ENCODE measurements around the gene CLDN9.
A peak's percentile ranks its signal among the peaks of the same experiment; 100 is the strongest.

The CLDN9 gene

DNA sequence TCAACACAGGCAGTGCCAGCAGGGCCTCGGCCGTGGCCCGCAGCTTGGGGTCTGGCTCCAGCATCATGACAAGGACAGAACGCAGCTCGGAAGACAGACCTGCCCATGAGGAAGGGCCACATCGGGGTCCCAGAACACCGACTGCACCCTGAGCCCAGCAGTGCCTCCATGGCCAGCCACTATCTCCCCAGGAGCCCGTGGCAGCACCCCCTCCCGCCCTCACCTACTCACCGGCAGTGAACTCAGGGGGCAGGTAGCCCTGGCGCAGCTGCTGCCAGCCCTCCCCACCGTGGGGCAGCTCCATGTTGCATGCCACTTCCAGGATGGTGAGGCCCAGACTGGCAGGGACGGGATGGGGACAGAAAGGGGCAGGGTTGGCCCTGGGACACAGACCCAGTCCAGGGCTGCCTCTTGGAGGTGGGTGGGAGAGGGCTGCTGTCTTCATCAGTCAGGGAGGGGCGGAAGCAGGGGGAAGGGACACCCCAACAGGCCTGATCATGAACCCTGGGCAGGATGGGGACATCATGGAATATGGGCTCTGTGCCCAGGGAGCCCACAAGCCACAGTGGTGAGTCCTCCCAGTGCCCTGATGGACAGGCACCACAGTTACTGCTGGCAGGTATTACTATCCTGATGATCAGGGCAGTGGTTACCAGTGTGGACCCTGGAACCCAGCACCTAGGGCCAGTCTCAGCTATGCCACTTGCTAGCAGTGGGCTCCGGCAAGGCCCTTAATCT, 38.2 kb upstream of the CLDN9 start:
- no peak for DNase-seq (ENCODE audit: low read depth)

DNA sequence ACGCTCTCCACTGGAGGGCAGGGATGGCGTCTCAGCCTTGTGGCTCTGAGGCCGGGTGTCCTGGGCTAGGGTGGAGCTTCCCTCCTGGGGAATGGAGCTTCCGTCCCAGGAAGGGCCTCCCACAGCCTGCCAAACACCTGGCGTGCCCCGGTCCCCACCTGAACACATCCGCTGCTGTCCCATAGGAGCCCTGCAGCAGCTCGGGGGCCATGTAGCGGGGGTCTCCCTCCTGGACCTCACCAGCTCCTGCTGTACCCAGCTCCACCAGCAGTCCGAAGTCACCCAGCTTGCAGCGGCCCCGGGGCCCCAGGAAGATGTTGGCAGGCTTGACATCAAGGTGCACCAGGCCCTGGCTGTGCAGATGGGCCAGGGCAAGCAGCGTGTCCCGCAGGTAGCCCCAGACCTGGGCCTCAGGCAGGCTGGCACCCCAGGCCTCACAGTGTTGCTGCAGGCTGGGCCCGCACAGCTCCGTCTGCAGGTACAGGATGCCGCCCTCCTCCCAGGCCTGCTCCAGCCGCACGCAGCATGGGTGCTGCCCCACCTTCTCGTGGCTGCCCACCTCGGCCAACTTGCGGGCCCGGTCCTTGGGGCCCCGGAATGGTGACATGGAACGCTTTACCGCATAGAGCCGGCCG, 37.4 kb upstream of the CLDN9 start:
- DNase-seq (ENCODE audit: low read depth): no peak

DNA sequence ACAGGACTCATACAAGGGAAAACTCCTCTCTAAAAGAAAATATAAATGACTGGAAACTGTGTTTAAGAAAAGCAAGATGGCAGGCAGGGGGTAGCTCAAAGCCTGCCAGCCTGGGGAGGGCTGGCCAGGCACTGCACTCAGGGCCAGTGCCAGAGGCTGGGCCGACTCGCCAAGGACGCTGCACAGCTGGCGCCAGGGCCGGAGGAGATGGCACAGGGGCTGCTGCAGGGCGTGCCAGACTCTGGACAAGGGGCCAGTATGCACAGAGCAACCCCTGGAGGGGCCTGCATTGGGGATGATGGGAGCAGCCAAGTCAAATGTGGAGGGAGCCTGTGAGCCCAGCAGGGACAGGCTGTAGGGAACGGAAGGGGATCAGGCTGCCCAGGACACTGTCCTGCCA, 36.5 kb upstream of the CLDN9 start:
- DNase-seq (ENCODE audit: low read depth): no peak

DNA sequence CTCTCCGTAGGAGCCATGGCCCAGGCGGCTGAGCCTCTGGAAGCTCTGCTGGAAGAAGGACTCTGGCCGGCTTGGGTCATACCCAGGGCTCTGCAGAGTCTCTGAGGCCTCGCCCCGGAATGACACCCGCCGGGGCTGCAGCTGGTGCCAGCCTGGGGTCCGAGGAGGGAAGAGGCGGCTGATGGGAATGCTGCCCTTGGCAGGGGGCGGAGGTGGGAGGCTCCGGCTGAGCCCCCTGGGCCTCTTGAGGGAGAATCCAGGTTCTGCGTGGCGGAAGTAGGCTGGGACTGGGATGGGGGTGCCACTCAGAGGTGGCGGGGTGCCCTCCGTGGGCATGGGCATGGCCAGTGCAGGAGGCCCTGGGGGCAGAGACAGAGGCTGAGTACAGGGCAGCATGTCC, 36.0 kb upstream of the CLDN9 start:
- DNase-seq (ENCODE audit: low read depth): no peak

DNA sequence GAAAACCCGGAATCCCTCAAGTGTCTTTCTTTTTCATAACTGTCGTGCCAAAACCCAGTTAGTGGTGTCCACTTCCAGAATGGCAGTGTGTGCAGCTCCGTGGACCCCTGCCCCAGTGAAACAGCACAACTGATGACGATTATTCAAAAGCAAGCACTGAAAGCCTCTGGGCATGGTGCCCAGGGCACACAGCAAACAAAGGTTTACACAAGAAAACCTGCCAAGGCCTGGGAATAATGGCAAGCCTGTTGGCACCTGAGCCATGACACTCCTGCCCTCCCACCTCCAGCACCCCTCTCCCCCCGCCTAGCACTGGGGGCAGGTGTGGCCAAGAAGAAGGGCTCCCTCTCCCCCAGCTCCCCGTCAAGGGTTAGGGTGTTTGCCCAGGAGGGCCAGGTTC, 35.3 kb upstream of the CLDN9 start:
- no peak for DNase-seq (ENCODE audit: low read depth)

DNA sequence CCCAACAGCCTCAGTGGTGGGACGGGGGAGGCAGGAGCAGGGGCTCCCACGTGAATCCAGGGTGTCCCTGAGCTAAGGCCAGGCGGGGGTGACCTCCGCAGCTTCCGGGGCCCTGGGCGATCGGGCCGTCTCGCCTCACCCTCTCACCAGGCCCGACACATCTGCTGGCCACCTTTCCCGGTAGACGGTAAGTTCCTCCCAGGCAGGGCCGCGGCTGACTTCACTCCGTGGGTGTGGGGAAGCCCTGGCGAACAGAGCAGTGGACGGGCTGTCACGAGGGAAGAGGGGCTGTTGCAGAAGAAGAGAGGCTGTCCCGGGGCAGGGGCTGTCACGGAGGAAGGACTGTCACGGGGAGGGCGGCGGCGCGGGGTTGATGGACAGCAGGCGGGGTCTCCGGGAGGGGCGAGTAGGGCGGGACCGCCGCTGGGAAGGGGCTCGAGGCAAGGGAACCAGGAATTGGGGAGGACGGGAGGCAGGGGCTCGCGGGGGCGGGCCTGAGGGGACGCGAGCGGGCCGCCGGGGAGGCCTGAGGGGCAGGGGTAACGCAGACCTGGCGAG, 33.0 kb upstream of the CLDN9 start:
- no peak for DNase-seq (ENCODE audit: low read depth)

DNA sequence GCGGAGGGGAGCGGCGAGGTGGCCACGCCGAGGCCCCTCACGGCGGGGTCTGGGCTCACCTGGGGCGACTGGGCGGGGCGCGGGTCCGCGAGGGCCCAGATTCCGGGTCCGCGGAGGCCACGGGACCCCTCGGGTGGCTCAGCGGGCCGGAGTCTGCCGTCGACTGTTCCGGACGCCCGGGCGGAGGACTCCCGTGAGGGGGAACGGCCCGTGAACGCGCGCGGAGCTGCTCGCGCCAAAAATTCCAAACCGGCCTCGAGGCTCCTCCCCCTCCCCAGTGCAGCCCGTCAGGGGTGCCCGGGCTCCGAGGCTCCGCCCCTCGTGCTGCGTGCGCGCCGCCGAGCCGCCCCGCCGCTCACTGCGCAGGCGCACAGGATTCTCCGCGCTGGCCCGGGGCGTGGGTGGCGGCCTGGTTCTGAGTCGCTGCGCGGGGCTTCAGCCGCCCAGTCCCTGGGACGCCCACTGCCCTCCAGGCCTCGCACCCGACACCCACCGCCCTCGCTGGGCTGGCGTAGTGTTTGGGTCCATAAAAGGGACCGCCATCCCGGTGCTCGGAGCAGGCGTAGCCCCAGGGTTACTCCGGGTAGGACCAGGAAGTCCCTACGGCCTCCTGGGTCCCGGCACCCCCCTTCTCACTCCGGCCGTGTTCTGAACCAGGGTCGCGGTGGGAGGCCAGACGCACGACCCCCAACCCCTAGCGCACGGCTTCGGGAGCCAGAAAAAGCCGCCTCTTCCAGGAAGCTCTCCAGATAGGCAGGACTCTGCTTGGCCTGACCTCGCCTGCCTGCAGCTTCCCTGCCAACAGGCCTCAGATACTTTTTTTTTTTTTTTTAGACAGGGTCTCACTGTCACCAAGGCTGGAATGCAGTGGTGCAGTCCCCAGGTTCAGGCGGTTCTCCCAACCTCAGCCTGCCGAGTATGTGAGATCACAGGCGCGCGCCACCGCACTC, 32.2 kb upstream of the CLDN9 start, which contains the start of gene PKMYT1:
PKMYT1 (minus strand) TSS at position 220 of the 950 bp plus-strand sequence. CDS start 789 bp downstream, outside the sequence.
- DNase-seq (ENCODE audit: low read depth): peak; percentile 57

DNA sequence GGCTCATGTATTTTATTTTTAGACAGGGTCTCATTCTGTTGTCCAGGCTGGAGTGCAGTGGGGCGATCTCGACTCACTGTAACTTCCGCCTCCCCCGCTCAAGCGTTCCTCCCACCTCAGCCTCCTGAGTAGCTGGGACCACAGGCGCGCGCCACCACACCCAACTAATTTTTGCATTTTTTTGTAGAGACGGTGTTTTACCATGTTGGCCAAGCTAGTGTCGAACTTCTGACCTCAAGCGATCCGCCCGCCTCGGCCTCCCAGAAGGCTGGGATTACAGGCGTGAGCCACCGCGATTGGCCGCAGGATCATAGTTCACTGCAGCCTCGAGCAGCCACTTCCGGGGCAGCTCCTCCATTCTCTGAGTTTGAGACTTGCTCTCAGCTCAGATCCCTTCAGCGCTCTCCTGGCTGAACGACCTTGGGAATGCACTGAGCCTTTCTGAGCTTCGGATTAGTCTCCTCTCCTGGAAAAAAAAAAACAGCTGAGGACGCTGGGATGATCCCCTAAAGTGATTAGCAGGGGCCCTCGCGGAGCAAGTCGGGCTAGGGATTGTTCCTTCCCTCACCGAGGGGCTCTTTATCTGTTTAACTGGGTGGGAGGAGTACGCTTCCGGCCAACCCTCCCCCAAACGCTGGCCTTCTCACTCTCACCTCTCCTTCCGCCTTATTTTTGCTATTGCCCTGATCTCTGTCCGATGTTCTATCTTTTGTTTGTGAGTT, 31.4 kb upstream of the CLDN9 start:
- peak; percentile 47 for DNase-seq (ENCODE audit: low read depth)

DNA sequence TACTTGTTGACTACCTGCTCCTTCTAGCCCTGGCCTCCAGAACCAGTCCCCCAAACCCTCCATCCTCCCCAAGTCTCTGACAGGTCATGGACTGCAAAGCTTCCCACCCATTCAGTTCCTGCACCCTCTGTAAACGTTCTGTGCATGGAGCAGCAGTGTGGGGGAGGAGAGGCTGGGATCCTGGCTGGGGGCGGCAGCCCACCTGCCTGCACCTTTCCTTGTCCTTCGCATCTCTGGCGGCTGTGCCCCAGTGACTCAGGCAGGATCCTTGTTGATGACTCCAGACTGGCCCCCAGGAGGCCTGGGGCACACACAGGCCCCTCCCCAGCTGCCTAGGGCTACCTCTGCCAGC, 30.8 kb upstream of the CLDN9 start:
- DNase-seq (ENCODE audit: low read depth): no peak

DNA sequence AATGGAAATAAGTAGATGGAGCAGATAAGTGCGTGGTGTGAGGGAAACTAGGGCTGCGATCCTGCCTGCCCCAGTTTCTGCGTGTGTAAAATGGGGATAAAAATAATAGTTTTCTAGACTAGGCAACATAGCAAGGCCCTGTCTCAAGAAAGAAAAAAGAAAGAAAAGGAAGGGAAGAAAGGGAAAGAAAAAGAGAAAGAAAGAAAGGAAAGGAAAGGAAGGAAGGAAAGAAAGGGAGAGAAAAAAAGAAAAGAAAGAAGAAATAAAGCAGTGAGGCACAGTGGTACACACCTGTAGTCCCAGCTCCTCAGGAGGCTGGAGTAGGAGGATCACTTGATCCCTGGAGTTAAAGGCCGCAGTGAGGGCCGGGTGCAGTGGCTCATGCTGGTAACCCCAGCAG, 30.3 kb upstream of the CLDN9 start:
- DNase-seq (ENCODE audit: low read depth): no peak

DNA sequence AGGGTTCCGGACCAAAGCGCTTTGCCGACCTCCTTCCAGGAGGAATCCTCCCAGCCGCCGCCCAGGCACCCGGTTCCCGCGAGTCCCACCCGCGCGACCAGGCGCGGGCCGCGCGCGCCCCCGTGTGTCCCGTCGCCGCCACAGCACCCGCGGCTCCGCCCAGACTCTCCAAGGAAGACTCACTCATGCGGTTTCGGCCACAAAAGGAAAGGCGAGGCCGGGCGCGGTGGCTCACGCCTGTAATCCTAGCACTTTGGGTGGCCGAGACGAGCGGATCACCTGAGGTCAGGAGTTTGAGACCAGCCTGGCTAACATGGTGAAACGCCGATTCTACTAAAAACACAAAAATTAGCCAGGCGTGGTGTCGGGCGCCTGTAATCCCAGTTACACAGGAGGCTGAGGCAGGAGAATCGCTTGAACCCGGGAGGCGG, 29.0 kb upstream of the CLDN9 start:
- DNase-seq (ENCODE audit: low read depth): peak; percentile 62

DNA sequence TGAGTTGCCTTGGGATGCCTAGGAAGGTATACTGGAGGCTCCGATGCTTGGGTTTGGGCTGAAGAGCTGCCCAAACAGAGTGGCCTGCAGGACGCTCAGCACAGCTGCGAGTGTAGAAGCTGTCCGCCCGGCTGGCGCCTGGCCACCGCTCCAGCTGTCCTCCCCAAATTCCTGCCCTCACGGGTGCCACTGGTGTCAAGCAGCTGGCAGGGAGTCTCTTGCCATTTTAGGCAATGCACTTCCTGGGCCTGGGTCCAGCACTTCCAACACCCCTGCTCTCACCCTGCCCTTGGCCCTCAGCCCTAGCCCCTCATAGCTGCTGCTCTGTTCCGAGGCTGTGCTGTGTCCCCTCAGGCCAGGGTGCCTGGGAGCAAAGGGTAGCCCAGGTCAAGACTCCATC, 27.3 kb upstream of the CLDN9 start:
- no peak for DNase-seq (ENCODE audit: low read depth)

DNA sequence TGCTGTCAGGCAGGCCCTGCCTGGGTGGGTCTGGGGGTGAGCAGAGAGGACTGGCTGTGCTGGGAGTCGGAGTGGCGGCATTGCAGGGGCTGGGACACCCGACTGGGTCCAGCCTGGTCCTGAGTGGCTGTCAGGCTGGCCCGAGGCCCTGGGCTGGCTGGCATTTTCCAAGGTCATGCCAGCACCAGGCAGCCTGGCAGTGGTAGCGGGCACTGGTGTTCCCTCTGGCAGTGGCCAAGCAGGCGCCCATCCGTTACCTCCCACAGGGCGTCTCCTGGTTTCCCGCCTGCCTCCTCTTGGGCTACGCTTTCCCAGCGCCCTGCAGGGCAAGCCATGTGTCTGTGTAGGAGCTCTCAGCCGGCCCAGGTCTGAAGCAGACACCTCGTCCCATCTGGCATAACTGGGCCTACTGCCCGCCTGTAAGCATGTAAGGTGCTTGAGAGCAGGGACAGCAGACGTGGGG, 26.8 kb upstream of the CLDN9 start:
- no peak for DNase-seq (ENCODE audit: low read depth)

DNA sequence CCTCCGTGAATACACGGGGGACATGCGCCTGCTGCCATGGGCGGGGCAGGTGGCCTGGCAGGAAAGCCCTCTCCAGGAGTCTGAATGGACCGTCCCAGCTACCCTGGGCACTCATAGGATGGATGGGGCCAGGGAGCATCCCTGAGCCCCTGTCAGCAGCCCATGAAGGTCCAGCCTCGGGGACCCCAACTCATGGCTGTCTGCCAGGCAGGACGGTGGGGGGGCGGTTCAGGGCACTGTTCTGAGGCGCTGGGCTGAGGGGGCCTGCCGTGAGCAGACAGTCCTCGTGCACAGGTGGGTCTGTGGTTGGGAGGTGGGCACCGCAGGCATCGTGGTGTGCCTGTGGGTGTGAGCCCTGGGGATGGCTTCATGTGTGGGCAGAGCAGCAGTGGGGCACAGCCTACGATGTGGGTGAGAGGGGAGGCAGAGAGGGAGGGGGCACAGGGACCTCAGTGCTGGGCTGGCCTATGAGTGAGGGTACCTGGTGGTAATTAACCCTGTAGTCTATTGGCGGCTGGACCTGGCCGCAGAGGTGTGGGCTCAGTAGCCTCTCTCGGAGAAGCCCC, 26.0 kb upstream of the CLDN9 start:
- DNase-seq (ENCODE audit: low read depth): no peak

DNA sequence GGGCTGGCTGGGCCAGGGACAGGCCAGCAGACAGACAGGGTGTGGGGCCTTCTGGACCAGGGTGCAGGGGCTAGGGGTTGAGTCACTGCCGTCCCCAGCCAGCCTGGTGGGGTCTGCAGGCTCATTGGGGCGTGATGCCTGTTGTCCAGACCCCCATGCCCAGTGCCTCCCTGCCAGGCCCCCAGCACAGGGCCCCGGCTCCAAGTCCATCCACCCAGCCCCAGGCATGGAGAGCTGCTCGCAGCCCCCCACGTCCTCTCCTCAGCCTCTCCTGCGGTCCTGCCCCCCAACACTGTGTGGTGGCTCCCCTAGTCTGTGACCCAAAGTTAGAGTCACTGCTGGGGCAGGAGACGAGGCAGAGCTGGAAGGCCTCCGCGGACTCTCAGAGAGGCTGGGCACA, 25.4 kb upstream of the CLDN9 start:
- DNase-seq (ENCODE audit: low read depth): no peak

DNA sequence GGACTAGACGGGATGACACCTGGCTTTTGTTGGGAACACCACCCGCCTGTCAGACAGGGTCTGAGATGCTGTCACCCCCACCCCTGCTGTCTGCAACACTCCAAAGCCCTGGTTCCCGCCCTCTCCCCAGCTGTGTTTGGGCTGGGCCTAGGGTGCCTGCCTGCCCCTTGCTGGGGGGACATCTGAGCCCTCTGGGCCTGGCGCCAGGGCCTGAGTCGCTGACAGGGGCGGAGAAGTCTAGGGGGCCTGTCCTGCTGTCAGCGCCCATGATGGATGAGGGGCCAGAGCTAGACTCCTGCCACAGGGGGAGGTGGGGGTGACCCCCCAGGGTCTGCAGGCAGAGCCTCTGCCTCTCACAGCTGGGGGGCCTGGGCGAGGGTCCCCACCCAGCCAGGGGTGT, 24.9 kb upstream of the CLDN9 start:
- no peak for DNase-seq (ENCODE audit: low read depth)

DNA sequence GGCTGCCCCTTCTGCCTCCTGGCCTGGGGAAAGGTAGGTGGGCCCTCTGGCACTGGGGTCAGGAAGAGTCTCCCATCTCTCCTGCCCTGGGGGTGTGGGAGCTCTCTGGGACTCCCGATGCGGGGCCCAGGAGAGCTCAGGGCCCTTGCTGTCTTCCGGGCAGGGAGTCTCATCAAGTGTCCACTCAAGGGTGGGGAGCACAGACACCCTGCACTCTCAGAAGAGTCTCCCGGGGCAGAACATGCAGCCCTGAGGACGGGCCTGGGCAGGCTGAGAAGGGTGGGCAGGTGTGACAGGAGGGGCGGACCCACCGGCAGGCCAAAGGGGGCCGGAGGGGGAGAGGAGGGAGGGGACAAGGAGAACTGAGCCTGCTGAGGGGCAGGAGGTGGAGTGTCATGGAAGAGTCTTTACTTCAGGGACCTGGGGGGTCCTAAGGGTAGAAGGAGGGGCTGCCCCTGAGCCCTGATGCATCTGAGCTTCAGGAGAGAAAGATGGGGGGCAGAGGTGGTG, 24.1 kb upstream of the CLDN9 start:
- no peak for DNase-seq (ENCODE audit: low read depth)

DNA sequence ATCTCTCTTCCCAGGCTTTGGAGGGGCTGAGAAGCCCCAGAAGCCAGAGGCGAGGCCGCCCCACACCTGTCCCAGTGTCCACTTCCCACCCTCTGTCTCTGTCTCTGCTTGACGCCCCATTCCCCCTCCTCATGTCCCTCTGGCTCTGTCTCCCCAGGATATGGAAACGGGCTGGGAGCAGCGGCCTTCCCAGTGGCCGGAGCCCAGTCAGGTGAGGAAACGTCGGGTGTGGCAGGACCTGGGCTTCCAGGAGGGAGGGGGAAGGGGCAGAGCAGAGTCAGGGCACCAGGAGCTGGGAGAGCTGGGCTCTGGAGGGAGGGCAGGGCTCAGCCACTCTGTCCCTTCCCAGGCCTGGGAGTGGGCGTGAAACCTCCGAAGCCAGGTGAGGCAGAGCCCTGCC, 21.8 kb upstream of the CLDN9 start:
- no peak for DNase-seq (ENCODE audit: low read depth)

DNA sequence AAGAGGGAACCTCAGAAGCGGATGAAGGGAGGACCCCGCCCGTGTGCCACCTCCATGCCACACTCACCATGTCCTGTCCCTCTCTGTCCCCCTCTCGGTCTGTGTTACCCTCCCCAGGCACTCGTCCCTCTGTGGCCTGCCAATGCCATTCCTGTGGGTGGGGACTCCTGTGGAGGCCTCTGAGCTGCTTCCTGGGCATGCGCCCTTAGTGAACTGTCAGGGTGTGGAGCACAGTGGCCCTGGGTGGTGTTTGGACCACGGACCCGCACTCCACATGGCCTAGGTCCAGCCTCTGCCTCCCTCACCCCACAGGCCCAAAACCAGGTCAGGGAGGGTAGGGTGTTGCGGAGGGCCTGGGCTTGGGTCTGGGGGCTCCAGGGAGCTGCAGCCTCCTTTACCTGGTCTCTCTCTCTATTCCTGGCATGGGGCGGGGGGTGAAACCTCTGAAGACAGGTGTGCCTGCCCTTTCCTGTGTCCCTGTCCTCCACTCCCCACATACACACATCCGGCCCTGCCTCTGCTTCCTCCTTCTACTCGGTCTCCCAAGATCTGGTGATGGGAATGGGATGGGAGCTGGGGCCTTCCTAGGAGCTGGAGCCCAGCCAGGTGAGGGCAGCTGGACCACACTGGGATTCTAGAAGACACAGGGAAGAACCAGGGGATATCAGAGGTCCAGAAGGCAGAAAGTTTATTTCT, 21.0 kb upstream of the CLDN9 start:
- DNase-seq (ENCODE audit: low read depth): no peak

DNA sequence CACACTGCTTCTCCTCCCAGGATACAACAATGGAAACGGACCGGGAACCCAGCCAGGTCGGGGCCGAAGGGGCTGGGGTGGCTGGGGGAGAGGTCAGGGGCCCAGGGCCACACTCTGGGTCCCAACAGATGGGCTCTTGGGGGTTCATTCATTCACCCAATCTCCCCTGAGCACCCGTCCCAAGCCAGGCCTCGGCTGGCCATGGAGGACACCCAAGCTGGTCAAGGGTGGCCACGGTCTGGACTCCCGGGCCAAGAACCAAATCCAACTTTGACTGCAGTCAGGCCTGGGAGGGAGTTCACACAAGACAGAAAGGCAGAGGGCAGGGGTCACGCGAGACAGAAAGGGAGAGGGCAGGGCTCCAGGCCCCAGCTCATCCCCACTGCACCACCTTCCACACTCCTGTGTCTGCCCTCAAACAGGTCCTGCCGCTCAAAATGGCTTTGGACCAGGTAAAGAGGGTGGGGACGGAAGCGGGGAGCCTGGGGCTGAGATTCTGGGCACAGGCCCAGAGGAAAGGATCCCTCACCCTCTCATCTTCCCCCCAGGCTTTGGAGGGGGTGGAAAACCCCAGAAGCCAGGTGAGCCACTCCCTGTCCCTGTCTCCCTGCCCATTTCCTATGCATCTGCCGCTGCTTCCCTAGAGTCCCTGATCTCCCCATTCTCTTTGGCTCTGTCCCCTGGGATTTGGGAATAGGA, 20.2 kb upstream of the CLDN9 start:
- no peak for DNase-seq (ENCODE audit: low read depth)
